ENCODE data around the gene APBA2. TPM values are rescaled to one million over a fixed set of nuclear protein-coding genes. Genes with fewer than 3 reads are reported as not detected.

The APBA2 gene
- total RNA-seq, 1 donor = 4.7 TPM

DNA sequence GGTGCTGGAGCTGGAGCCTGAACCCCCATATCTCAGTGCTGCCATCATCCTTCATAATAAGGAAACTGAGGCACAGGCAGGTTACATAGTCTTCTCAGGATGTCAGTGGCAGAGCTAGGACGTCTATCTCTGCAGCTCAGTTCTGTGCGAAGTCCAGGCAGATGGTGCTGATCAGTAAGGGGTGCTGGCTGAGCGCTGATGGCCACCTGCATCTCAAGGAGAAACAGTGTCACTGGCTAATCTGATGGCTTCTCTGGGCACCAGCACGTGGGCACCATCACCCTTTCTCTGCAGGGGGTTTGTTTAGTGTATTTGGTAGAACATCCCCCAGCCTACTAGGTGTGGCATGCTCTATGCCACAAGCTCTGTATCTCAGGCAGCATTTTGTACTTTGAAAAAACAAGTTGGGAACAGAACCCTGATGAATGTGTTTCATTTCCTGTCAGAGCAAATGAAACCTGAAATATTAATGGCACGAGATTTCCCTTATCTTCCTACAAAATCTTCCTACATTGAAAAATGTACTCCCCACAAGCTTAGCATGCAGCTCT is 35.1 kb downstream of the APBA2 start:
- TF ChIP-seq, protein P1, sequence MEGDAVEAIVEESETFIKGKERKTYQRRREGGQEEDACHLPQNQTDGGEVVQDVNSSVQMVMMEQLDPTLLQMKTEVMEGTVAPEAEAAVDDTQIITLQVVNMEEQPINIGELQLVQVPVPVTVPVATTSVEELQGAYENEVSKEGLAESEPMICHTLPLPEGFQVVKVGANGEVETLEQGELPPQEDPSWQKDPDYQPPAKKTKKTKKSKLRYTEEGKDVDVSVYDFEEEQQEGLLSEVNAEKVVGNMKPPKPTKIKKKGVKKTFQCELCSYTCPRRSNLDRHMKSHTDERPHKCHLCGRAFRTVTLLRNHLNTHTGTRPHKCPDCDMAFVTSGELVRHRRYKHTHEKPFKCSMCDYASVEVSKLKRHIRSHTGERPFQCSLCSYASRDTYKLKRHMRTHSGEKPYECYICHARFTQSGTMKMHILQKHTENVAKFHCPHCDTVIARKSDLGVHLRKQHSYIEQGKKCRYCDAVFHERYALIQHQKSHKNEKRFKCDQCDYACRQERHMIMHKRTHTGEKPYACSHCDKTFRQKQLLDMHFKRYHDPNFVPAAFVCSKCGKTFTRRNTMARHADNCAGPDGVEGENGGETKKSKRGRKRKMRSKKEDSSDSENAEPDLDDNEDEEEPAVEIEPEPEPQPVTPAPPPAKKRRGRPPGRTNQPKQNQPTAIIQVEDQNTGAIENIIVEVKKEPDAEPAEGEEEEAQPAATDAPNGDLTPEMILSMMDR (IDR thresholded peaks at IDR 0.05; ENCODE audit: insufficient read depth, low read depth, low read length) = no peak
- no peak for DNase-seq (ENCODE audit: low read depth)
- no peak overlapping the region for H3K4me3 ChIP-seq (ENCODE audit: low read depth, low read length)

DNA sequence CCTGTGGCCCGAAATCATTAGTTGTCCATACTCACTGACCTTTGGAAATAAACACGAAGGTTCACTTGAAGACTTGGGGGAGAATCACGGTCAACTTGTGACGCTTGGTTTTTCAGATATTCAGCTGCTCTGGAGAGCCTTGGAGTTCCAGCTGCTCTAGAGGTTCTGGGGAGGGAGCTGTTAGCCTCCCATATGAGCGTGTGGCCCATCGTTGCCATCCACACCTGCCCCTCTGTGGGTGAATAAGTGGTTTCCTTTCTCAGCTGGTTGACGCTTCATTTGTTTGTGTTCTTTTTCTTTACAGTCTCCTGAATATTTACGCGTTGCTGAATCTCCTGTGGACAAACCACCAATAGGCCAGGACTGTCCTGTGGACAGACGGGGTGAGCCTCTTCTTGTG is 35.6 kb downstream of the APBA2 start:
- DNase-seq (ENCODE audit: low read depth) = no peak
- no peak overlapping the region for H3K4me3 ChIP-seq (ENCODE audit: low read depth, low read length)
- TF ChIP-seq, protein P1 (IDR thresholded peaks at IDR 0.05; ENCODE audit: insufficient read depth, low read depth, low read length) = no peak

DNA sequence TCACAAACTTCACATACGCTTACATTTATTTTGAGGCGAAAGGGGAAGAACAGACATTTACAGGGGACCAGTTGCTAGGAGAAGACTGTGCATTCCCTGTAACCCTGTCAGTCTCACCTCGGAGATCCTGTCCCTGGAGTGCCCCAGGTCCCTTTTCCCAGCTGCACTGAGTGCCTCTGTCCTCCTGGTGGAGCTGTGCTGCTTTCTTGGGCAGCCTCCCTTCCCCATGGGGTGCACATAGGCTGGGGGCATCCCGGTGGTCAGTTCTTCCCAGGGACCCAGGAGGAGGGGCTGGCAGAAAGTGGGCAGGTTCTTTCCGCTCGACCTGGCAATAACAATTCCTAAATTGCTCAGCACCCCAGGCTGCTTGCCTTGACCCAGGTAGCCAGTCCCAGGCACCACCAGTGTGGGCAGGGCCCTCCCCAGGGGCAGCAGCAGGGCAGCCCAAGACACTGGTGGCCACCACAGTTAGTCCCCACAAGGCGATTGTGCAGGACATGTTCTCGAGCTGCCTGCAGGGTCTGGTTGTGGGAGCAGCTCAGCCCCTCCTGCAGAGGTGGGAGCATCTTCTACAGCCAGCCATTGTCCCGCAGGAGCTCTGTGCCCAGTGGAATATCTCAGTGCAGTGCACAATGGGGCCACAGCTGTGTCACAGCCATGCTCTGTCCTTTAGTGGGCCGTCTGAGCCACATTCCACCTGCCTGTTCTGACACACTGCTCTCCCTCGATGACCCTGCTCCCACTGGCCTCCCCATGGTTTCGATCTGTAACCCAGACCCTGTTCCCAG is 36.3 kb downstream of the APBA2 start:
- H3K4me3 ChIP-seq (ENCODE audit: low read depth, low read length) = no peak overlapping the region
- TF ChIP-seq, protein P1 (IDR thresholded peaks at IDR 0.05; ENCODE audit: insufficient read depth, low read depth, low read length) = peak; percentile 39
- DNase-seq (ENCODE audit: low read depth) = no peak

DNA sequence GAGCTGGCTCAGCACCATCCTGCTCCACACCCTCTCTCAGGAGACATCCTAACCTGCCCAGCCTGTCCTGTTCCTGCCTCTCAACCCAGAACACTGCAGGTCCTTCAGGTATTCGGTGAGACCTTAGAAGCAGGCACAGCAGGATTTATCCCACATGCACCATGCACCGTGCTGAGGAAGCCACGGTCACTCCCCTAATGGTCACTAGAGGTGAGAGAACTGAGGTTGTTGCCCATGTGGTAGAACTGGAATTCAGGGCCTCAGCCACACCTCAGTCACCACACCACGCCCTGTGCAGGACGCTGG is 36.9 kb downstream of the APBA2 start:
- TF ChIP-seq, protein P1 (IDR thresholded peaks at IDR 0.05; ENCODE audit: insufficient read depth, low read depth, low read length) = no peak
- no peak for DNase-seq (ENCODE audit: low read depth)
- no peak overlapping the region for H3K4me3 ChIP-seq (ENCODE audit: low read depth, low read length)

DNA sequence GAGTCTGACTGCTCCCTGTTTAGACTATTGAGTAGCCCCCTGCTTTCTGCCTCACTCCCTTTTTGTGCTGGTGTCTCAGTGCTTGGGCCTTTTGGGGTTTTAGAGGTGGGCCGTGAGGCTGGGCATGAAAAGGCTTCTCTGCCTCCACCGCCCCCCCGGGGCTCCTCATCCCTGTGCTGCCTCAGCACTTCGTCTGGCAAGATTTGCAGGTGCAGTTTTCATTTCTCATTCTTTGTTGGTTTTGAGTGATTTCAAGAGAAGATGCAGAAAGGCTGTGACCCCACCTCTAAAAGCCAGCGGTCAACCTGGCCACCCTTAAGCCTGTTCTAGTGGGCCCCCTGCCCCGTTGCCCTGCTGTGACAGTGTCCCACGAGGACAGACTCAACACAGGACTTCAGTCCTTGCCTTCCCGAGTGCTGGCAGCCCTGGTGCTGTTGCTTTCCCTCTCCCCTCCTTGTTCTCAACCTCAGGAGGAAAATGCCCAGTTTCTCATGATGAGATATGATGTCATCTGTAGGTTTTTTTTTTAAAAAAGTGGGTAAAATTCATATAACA is 38.0 kb downstream of the APBA2 start:
- TF ChIP-seq, protein P1 (IDR thresholded peaks at IDR 0.05; ENCODE audit: insufficient read depth, low read depth, low read length) = no peak
- no peak overlapping the region for H3K4me3 ChIP-seq (ENCODE audit: low read depth, low read length)
- no peak for DNase-seq (ENCODE audit: low read depth)

DNA sequence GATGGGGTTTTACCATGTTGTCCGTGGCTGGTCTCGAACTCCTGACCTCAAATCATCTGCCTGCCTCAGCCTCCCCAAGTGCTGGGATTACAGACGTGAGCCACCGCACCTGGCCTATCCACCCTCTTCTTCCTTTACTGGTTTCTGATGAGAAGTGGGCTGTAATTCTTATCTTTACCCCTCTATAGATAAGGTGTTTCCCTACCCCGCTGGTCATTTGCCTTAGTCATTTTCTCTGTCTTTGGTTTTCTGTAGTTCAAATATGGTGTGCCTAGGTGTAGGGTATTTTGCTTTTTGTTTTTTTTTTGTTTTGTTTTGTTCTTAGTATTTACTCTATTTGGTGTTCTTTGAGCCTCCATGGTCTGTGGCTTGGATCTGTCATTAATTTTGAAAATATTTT is 41.3 kb downstream of the APBA2 start:
- no peak for DNase-seq (ENCODE audit: low read depth)

More for the DNA sequence above, 41.3 kb downstream of the APBA2 start:
- no peak overlapping the region for H3K4me3 ChIP-seq (ENCODE audit: low read depth, low read length)
- TF ChIP-seq, protein P1 (IDR thresholded peaks at IDR 0.05; ENCODE audit: insufficient read depth, low read depth, low read length) = no peak
